K562 (cell line): ENCODE results near the gene ABHD17B. TPM values are rescaled to one million over a fixed set of nuclear protein-coding genes. Genes with fewer than 3 reads are reported as not detected.

Experiments used
- FOXK2 ChIP-seq, 2 experiments: fragments of 450-650 bp; IDR thresholded peaks in 1 of 2; conservative IDR thresholded peaks in 1 of 2; 2 replicates each; pipeline ENCODE4 v1.6.1; 2016; ENCODE audit warnings: low read depth in 2 of 2, mild to moderate bottlenecking in 1 of 2
- MYC ChIP-seq, 2 experiments: fragments of 250-450 bp in 1 of 2; sonication (Bioruptor Pico) in 1 of 2; IDR thresholded peaks; 2 replicates each; pipeline versions ENCODE4 v1.5.1 to v1.6.1; 2012 to 2021; ENCODE audit warnings: low read depth in 2 of 2, borderline replicate concordance in 1 of 2, improper control_type of control experiment in 1 of 2, low read length in 1 of 2, mild to moderate bottlenecking in 1 of 2, moderate library complexity in 1 of 2
- REST ChIP-seq, 2 experiments: fragments of 450-650 bp; formaldehyde crosslinking in 1 of 2; IDR thresholded peaks; 2 replicates each; pipeline versions ENCODE4 v1.4.0 to v1.6.1; 2014 to 2020; ENCODE audit warnings: mild to moderate bottlenecking in 2 of 2, borderline replicate concordance in 1 of 2, low read depth in 1 of 2
- SMARCB1 ChIP-seq: IDR thresholded peaks from 2 replicates; pipeline ENCODE4 v1.6.1; 2011; ENCODE audit warnings: improper control_type of control experiment, low read depth; ENCODE audit not compliant: insufficient read length
- polyA plus RNA-seq, 8 experiments: library from polyadenylated mRNA; depleted of rRNA in 4 of 8; stranded (reverse) in 5 of 8; unstranded in 3 of 8; fragments of >200 nt; fragmentation: Nextera tagmentation in 2 of 8; fragmentation: Illumina TruSeq in 1 of 8; extraction: Ambion mirVana in 2 of 8; extraction: Trizol in 1 of 8; gene quantifications; 2 replicates each; pipeline versions ENCODE4 v1.2.1 to v1.2.3, GENCODE V29; 2011 to 2014; ENCODE audit warnings: inconsistent platforms in 1 of 8, missing spikeins in 1 of 8
- total RNA-seq, 7 experiments: library from RNA; depleted of rRNA in 6 of 7; stranded (reverse); fragments of >200 nt in 6 of 7; fragmentation: Illumina TruSeq in 2 of 7; extraction: Trizol in 2 of 7; gene quantifications; 2 replicates each; pipeline versions ENCODE4 v1.2.1 to v1.2.3, GENCODE V29; 2011 to 2021; ENCODE audit warnings: low replicate concordance in 1 of 7

Gene ABHD17B
- total and polyA plus RNA-seq, 9 of the 15 experiments (the other 6 are each of a cell fraction or from before 2014, with no cell fraction given), result 1.9 to 13.4 (median 10.1) TPM

DNA sequence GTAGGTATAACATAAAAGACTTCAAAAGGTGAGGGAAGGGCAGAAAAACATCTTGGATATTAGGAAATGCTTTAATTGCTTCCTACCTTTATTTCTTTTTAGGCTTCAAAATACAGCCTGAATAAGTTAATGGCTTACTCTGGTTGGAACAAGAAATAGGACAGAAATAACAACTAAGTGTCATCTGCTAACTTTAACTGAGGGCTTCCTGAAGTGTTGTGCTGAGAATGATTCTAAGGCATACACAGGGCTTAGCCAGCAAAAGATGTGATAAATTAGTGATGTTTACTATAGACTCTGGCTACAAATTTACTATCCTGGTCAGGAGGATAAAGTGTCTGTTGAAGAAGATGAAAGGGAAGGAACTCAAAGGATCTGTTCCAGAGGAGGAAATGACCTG lies 34.2 kb downstream of the ABHD17B start (continued):
- TF ChIP-seq REST (IDR thresholded peaks at IDR 0.05; ENCODE audit: borderline replicate concordance) (no peak), REST (CRISPR knock-in tag; IDR thresholded peaks at IDR 0.05; ENCODE audit: low read depth) (no peak), FOXK2 (conservative IDR thresholded peaks at IDR 0.05 in 1 of 2, IDR thresholded peaks at IDR 0.05 in 1 of 2; ENCODE audit: low read depth in 2 of 2) (no peak), SMARCB1 (no peak), MYC (IDR thresholded peaks at IDR 0.05; ENCODE audit: low read depth, low read length) (no peak), MYC (CRISPR knock-in tag; IDR thresholded peaks at IDR 0.05; ENCODE audit: borderline replicate concordance, low read depth) (no peak)
- TF ChIP-seq, all 486 proteins: peak for 0
